Suprapubic skin (tissue), 4 donors: ENCODE results near the gene PRKRA.

ENCODE experiments used
- CTCF ChIP-seq, 2 donors: fragments of 200-600 bp in 1 of 2; fragments of 450-650 bp in 1 of 2; sonication (generic) in 1 of 2; IDR thresholded peaks; one replicate each; pipeline ENCODE4 v1.5.1; 2016 to 2019; ENCODE audit warnings: antibody characterized with exemption in 2 of 2, mild to moderate bottlenecking in 1 of 2, moderate library complexity in 1 of 2
- EP300 ChIP-seq: sonication (generic); formaldehyde crosslinking; IDR thresholded peaks from one replicate; pipeline ENCODE4 v1.6.1; 2017; ENCODE audit warnings: antibody characterized with exemption
- POLR2A ChIP-seq, 2 donors: fragments of 450-650 bp; IDR thresholded peaks; one replicate each; pipeline ENCODE4 v1.6.1; 2017; ENCODE audit warnings: antibody characterized with exemption in 2 of 2, mild to moderate bottlenecking in 2 of 2, moderate library complexity in 2 of 2
- POLR2AphosphoS5 ChIP-seq, 3 donors: sonication (generic); formaldehyde crosslinking; IDR thresholded peaks; one replicate each; pipeline ENCODE4 v1.6.1; 2017; ENCODE audit warnings: antibody characterized with exemption in 3 of 3

GRCh38 chr2:178403671-178404306 is 47.2 kb downstream of the PRKRA start:
- no peak for TF ChIP-seq EP300
- no peak for TF ChIP-seq POLR2A (IDR thresholded peaks at IDR 0.05)
- no peak for TF ChIP-seq CTCF (IDR thresholded peaks at IDR 0.05)
- TF ChIP-seq POLR2AphosphoS5 (IDR thresholded peaks at IDR 0.05) = no peak
